SJCRH30 (cell line): Measurements from ENCODE around the gene KIF26B. TPM values are rescaled to one million over a fixed set of nuclear protein-coding genes. Genes with fewer than 3 reads are reported as not detected.
A peak's percentile ranks its signal among the peaks of the same experiment; 100 is the strongest.

Source experiments
- DNase-seq, 2 experiments: peaks; one replicate each; pipeline ENCODE4 v3.0.0-alpha.2; 2015 to 2020
- H3K27ac ChIP-seq: fragments of 250-450 bp; sonication (Bioruptor Pico); 2 replicates; pipeline ENCODE4 v1.5.1; 2020; ENCODE audit warnings: mild to moderate bottlenecking, moderate library complexity
- H3K27me3 ChIP-seq: fragments of 250-450 bp; sonication (Bioruptor Pico); 2 replicates; pipeline ENCODE4 v1.5.1; 2020; ENCODE audit warnings: mild to moderate bottlenecking, moderate library complexity
- H3K36me3 ChIP-seq: fragments of 250-450 bp; sonication (Bioruptor Pico); 2 replicates; pipeline ENCODE4 v1.5.1; 2020; ENCODE audit warnings: mild to moderate bottlenecking, moderate library complexity
- H3K4me1 ChIP-seq: fragments of 250-450 bp; sonication (Bioruptor Pico); 2 replicates; pipeline ENCODE4 v1.5.1; 2020; ENCODE audit warnings: mild to moderate bottlenecking, moderate library complexity
- H3K4me3 ChIP-seq: fragments of 250-450 bp; sonication (Bioruptor Pico); 2 replicates; pipeline ENCODE4 v1.5.1; 2020; ENCODE audit warnings: mild to moderate bottlenecking, moderate library complexity
- H3K9me3 ChIP-seq: fragments of 250-450 bp; sonication (Bioruptor Pico); replicated peaks from 2 replicates; pipeline ENCODE4 v1.5.1; 2020; ENCODE audit warnings: mild to moderate bottlenecking, moderate library complexity
- total RNA-seq: library from RNA; depleted of rRNA; stranded (reverse); fragments of >200 nt; shearing (Covaris generic); gene quantifications from 2 replicates; pipeline ENCODE4 v1.2.3, GENCODE V29; 2014

KIF26B gene
- total RNA-seq, 1 experiment from 2014 or later, result 14.4 TPM

GRCh38 chr1:245153552-245154428 is 995 bp upstream of the KIF26B start:
- Histone ChIP-seq H3K4me1 (no peaks in the 10 kb centered on the region), H3K36me3 (peaks cover 14% of the 10 kb centered on the region), H3K27ac (peak overlapping the region; percentile 81), H3K9me3 (peaks cover 5% of the 10 kb centered on the region; the same call in 1 of the 2 replicates), H3K4me3 (peak overlapping the region; percentile 71), H3K27me3 (no peaks in the 10 kb centered on the region)
- DNase-seq, result peak; percentile 55 to 70

GRCh38 chr1:245155272-245156040 is 671 bp downstream of the KIF26B start:
- Histone ChIP-seq H3K9me3 (peaks cover 5% of the 10 kb centered on the region; the same call in 1 of the 2 replicates), H3K27ac (peak overlapping the region; percentile 81), H3K36me3 (peaks cover 29% of the 10 kb centered on the region), H3K27me3 (no peaks in the 10 kb centered on the region), H3K4me1 (no peaks in the 10 kb centered on the region), H3K4me3 (peak overlapping the region; percentile 71)
- DNase-seq, result peak; percentile 44 to 64

- Histone ChIP-seq H3K36me3 (peaks cover 29% of the 10 kb centered on the region), H3K4me1 (no peaks in the 10 kb centered on the region), H3K27ac (peak overlapping the region; percentile 81), H3K9me3 (peaks cover 5% of the 10 kb centered on the region; the same call in 1 of the 2 replicates), H3K4me3 (peak overlapping the region; percentile 71), H3K27me3 (no peaks in the 10 kb centered on the region)
- DNase-seq, result peak; percentile 89
Measured at GRCh38 chr1:245156041-245156735, 1.4 kb downstream of the KIF26B start.

GRCh38 chr1:245156736-245157505 is 2.1 kb downstream of the KIF26B start:
- H3K4me1 ChIP-seq, result no peaks in the 10 kb centered on the region
- DNase-seq, result peak; percentile 45 to 63
- no peaks in the 10 kb centered on the region for H3K27me3 ChIP-seq
- peaks cover 5% of the 10 kb centered on the region; the same call in 1 of the 2 replicates for H3K9me3 ChIP-seq
- peaks cover 35% of the 10 kb centered on the region for H3K36me3 ChIP-seq
- H3K4me3 ChIP-seq, result peak overlapping the region; percentile 71
- H3K27ac ChIP-seq, result peak overlapping the region; percentile 81

GRCh38 chr1:245158913-245159312 is 4.1 kb downstream of the KIF26B start:
- Histone ChIP-seq H3K9me3 (peaks cover 5% of the 10 kb centered on the region; the same call in 1 of the 2 replicates), H3K4me3 (no peak overlapping the region), H3K4me1 (no peaks in the 10 kb centered on the region), H3K36me3 (peaks cover 46% of the 10 kb centered on the region), H3K27me3 (no peaks in the 10 kb centered on the region), H3K27ac (no peak overlapping the region)
- no peak for DNase-seq

GRCh38 chr1:245160288-245160687 is 5.5 kb downstream of the KIF26B start:
- Histone ChIP-seq H3K4me1 (no peaks in the 10 kb centered on the region), H3K27ac (no peak overlapping the region)

GRCh38 chr1:245160741-245161400 is 6.1 kb downstream of the KIF26B start:
- Histone ChIP-seq H3K27ac (no peak overlapping the region), H3K27me3 (no peaks in the 10 kb centered on the region), H3K4me1 (no peaks in the 10 kb centered on the region), H3K4me3 (no peak overlapping the region), H3K9me3 (peaks cover 8% of the 10 kb centered on the region; the same call in 1 of the 2 replicates), H3K36me3 (peaks cover 59% of the 10 kb centered on the region)
- no peak for DNase-seq

More at GRCh38 chr1:245160288-245160687, 5.5 kb downstream of the KIF26B start:
- H3K4me3 ChIP-seq, result no peak overlapping the region
- no peaks in the 10 kb centered on the region for H3K27me3 ChIP-seq
- peaks cover 8% of the 10 kb centered on the region; the same call in 1 of the 2 replicates for H3K9me3 ChIP-seq
- no peak for DNase-seq
- H3K36me3 ChIP-seq, result peaks cover 53% of the 10 kb centered on the region

- no peaks in the 10 kb centered on the region for H3K27me3 ChIP-seq
- no peak for DNase-seq
- H3K4me3 ChIP-seq, result no peak overlapping the region
- H3K36me3 ChIP-seq, result peaks cover 60% of the 10 kb centered on the region
- peaks cover 8% of the 10 kb centered on the region; the same call in 1 of the 2 replicates for H3K9me3 ChIP-seq
- H3K27ac ChIP-seq, result no peak overlapping the region
- H3K4me1 ChIP-seq, result no peaks in the 10 kb centered on the region
Measured at GRCh38 chr1:245161866-245162265, 7.1 kb downstream of the KIF26B start.

- Histone ChIP-seq H3K27ac (no peak overlapping the region), H3K36me3 (peaks cover 38% of the 10 kb centered on the region), H3K9me3 (peaks cover 3% of the 10 kb centered on the region; the same call in 1 of the 2 replicates), H3K4me3 (no peak overlapping the region), H3K27me3 (no peaks in the 10 kb centered on the region), H3K4me1 (no peaks in the 10 kb centered on the region)
- no peak for DNase-seq
Measured at GRCh38 chr1:245166471-245166885, 11.7 kb downstream of the KIF26B start.

- Histone ChIP-seq H3K27me3 (no peaks in the 10 kb centered on the region), H3K4me1 (no peaks in the 10 kb centered on the region), H3K36me3 (peaks cover 39% of the 10 kb centered on the region), H3K27ac (no peak overlapping the region), H3K4me3 (no peak overlapping the region), H3K9me3 (peaks cover 3% of the 10 kb centered on the region; the same call in 1 of the 2 replicates)
- DNase-seq, result no peak
Measured at GRCh38 chr1:245168086-245168485, 13.3 kb downstream of the KIF26B start.

- peaks cover 35% of the 10 kb centered on the region for H3K36me3 ChIP-seq
- peaks cover 3% of the 10 kb centered on the region; the same call in 1 of the 2 replicates for H3K9me3 ChIP-seq
- no peaks in the 10 kb centered on the region for H3K4me1 ChIP-seq
- no peak overlapping the region for H3K4me3 ChIP-seq
- no peak overlapping the region for H3K27ac ChIP-seq
- H3K27me3 ChIP-seq, result no peaks in the 10 kb centered on the region
- DNase-seq, result no peak
Measured at GRCh38 chr1:245168906-245169305, 14.1 kb downstream of the KIF26B start.

GRCh38 chr1:245169376-245169775 is 14.6 kb downstream of the KIF26B start:
- H3K27ac ChIP-seq, result no peak overlapping the region
- peaks cover under 1% of the 10 kb centered on the region; the same call in 1 of the 2 replicates for H3K9me3 ChIP-seq
- H3K36me3 ChIP-seq, result peaks cover 31% of the 10 kb centered on the region

GRCh38 chr1:245172026-245172425 is 17.2 kb downstream of the KIF26B start:
- no peak overlapping the region for H3K4me3 ChIP-seq
- no peaks in the 10 kb centered on the region; the same call in 1 of the 2 replicates for H3K9me3 ChIP-seq
- peaks cover 8% of the 10 kb centered on the region for H3K4me1 ChIP-seq
- no peak for DNase-seq
- H3K36me3 ChIP-seq, result peaks cover 25% of the 10 kb centered on the region
- H3K27ac ChIP-seq, result no peak overlapping the region
- no peaks in the 10 kb centered on the region for H3K27me3 ChIP-seq

More at GRCh38 chr1:245169376-245169775, 14.6 kb downstream of the KIF26B start:
- Histone ChIP-seq H3K27me3 (no peaks in the 10 kb centered on the region), H3K4me1 (no peaks in the 10 kb centered on the region), H3K4me3 (no peak overlapping the region)
- no peak for DNase-seq
